GM21367 (cell line): ENCODE data around the gene CLMN.

ENCODE experiments used
- ATAC-seq: cut with Tn5 transposase; IDR thresholded peaks from one replicate; pipeline ENCODE4 v1.9.1; 2021; ENCODE audit not compliant: unreplicated experiment

CLMN gene

DNA sequence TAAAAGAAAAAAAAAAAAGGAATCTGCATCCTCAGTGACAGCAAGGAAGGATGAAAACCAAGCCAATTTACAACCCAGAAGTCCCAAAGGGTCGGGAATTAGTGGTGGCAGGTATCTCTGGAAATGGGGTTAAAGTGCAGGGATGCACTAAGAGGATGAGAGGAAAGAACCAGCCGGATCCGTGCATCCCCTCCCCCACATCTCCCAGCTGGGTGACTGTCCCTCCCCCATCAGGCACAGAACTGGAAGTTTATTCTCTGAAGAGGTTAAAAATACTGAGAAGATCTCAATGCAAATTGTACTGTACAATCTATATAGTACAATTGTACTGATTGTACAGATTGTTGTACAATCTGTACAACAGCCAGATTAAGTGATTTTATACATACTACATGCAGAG lies 15.4 kb downstream of the CLMN start:
- ATAC-seq = no peak

DNA sequence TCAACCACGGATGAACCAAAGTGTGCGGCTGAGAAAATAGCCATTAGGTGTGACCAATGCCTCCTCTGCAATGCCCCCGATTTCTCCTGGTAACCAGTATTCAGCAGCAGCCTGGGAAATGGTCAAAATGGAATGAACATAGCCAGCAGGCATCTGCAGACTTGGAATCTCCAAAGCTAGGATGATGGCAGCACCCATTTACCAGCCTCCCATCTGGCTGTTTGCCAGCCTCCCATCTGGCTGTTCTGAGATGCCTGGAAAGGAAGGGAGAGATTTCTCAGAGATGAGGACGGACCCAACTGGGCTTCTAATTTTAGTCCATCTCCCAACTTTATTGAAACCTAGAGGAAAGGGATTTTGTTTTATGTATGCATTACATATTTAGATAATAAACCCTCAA lies 16.2 kb downstream of the CLMN start:
- no peak for ATAC-seq

DNA sequence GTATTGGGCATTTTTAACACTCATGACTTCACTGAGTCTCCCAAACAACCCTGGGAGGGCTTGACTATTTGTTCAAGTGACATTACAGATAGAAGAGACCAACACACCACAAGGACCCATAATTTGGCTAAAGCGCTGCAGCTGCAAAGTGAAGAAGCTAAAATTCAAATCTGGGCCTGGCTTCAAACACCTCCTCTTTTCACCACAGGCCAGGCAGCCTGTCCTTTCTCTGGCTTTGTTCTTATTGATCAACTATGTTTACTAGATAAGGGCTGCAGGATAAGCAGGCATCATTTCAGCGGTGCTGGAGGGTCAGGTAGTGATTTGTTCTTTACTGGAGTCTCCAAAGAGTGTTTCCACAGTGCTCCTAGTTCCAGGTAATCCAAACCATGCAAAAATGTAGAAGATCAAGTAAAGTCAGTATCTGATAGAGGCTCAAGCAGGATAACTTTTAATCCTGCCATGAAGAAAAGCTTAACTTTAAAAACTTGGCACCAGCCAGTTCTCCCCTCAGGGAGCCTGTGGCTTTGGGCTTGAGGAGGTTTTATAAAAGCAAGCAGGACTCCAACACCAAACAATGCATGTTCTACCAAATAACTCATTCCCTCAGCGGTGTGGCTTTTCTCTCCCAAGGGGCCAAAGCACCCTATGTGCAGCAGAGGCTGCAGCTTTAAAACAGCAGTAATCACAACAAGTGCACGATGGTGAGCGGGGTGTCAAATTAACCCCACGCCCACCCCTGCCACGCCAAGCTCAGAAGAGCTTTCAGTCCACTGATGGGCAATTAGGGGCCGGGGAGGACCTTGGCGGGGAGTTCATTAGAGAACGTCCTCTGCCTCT lies 16.8 kb downstream of the CLMN start:
- no peak for ATAC-seq

DNA sequence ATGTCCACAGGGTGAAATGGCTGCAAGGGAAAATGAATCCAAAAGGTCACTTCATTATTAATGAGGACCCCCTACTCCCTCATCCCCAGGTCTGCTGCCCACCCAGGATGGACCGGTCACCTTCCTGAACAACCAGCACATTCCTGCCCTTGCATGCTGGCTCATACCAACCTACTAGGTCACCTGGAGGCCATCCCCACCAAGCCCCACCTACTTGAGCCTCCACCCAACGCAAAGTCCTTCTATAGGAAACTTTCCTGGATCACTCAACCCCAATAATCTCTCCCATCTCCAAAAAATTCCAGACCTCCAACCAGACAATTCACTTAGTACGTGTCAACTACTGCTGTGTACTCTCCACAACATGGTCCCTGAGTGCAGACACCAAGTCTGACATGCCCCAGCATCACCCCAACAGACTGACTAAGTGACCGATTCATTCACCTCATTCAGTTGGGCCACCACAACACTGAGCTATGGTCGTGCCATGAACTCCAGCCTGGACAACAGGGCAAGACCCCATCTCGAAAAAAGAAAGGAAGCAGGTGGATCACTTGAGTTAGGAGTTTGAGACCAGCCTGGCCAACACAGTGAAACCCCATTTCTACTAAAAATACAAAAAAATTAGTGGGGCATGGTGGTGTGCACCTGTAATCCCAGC lies 18.1 kb downstream of the CLMN start:
- ATAC-seq = no peak

DNA sequence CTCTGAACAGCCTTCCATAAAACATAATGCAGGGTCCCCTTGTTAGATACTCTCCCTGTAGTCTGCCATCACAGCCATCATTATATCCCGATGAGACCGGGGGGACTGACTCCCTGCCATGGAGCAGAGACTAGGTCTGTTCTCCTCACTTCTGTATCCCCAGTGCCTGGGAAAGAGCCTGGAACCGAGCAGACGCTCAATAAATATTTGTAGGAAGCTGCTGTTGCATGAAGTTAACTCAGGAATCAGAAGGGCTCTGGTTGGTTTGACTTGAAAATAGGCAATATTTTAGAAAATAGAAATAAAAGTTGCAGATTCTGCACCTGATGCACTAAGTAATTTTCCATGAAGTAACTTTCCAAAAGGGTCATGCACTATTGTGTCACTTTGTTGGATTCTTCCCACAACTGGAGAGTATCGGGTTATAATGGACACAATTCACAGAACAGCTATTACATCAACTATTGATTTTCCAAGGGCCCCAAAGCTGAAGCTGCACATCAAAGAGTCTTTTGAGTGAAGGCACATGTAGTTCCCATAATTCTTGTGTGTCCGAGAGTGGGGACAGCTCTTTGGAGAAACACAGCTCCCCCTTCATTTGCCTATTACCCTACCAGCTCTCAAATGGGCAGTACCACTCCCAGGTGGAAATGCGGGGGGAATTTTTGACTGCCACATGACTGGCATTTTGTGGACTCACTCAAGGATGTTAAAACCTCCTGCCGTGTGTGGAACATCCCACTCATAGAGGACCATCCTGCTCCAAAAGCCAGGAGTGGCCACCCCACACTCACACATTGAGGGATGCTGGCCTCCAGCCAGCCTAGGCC lies 18.8 kb downstream of the CLMN start:
- ATAC-seq = no peak

DNA sequence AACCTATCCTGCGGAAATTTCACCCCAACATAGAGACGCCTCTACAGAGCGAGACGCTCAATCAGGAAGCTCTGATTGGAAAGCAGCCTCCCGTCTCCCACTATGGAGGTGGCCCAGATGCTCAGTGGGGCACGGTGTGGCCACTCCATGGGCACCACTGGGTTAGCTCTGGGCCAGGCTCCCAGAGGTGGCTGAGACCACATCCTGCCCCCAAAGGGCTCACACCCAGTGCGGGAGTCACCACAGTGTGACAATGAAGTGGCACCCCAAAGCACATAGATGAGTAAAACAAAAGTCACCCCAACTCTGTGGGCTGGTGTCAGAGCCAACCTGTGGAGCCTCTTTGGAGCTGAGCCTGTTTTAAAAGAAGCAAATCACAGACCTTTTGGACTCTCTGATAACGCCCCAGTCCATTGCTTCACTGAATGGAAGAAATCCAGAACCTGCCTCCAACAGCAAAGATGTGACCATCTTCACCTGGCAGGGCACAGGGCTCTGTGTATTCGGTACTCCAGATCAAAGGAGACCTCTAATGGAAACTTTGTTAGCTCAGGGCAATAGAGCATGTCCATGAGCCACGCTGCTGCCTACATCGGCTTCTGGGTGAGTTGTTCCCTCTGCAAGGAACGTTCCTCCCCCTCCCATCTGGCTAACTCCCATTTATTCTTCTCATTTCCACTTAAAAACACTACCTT lies 19.6 kb downstream of the CLMN start:
- no peak for ATAC-seq

DNA sequence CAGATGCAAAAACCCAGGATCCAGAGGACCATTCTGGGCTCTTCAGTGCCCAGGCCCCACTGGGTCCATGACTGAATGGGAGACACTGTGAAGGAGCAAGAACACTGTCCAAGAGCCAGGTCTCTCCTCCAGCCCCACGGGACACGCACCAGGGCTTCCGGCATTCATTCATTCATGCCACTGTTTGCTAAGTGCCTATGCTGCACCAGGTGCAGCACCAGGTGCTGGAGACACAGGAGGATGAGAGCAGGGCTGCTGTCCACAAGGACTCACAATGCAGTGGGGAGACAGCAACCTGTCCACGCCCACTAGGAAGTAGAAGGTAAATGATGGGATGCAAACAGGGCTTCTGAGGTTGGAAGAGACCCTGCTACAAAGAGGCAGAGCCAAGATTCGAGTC lies 20.4 kb downstream of the CLMN start:
- no peak for ATAC-seq

DNA sequence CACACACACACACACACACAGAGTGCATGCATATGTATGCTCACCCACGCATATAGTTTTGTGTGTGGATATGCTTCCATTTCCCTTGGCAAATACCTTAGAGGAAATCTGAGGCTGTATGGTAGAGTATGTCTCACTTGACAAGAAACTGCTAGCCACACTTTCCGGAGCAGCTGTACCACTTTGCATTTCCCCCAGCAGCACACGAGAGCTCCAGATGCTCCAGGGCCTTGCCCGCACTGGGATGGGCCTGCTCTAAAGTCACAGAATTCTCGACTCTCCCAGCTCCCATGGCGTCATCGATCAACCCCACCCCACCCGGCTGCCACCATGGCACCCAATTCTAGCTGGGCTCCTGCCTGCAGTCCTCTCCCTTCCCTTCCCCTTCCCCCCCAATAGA lies 21.9 kb downstream of the CLMN start:
- no peak for ATAC-seq

DNA sequence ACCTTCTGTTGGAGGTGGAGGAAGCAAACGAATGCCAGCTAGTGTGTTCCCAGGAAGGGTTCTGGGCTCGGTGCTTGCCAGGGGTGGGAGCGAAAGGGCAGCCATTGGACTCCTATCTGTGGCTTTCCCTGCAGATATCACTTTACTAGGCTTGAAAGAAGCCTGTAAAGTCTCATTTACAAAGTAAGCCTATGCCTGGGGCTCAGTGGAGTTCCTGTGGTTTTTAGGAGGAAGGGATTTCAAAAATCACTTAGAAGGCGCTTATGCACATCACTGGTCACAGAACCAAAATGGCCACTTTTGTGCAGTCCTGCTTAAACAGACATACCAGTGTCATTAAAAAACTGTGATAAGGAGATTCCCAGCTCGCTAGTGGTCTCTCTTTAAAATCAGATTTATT lies 22.7 kb downstream of the CLMN start:
- no peak for ATAC-seq

DNA sequence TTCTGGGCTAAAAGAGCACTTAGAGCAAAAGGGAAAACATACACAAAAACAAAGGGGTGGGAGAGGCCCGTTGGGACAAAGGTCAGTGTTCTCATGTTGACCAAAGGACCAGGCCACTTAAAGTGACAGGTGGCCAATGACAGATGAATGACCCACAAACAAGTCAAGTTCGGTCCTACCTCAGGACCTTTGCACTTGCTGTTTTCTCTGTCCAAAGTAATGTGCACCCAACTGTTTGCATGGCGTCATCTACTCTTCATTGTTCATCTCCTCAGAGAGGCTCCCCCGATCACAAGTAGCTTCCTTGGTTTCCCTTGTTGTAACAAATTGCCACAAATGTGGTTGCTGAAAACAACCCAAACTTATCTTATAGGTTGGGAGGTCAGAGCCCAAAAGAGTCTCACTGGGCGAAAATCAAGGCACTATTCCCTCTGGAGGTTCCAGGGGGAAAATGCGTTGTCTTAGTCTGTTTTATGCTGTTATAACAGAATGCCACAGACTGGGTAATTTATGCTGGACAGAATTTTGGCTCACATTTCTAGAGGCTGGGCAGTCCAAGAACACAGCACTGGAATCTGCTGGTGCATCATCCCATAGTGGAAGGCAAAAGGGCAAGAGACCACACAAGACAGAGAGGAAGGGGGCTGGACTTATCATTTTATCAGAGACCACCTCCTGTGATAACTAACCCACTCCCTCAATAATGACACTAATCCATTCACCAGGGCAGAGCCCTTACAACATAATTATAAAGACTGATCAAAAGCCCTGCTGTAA lies 23.9 kb downstream of the CLMN start:
- ATAC-seq = no peak

DNA sequence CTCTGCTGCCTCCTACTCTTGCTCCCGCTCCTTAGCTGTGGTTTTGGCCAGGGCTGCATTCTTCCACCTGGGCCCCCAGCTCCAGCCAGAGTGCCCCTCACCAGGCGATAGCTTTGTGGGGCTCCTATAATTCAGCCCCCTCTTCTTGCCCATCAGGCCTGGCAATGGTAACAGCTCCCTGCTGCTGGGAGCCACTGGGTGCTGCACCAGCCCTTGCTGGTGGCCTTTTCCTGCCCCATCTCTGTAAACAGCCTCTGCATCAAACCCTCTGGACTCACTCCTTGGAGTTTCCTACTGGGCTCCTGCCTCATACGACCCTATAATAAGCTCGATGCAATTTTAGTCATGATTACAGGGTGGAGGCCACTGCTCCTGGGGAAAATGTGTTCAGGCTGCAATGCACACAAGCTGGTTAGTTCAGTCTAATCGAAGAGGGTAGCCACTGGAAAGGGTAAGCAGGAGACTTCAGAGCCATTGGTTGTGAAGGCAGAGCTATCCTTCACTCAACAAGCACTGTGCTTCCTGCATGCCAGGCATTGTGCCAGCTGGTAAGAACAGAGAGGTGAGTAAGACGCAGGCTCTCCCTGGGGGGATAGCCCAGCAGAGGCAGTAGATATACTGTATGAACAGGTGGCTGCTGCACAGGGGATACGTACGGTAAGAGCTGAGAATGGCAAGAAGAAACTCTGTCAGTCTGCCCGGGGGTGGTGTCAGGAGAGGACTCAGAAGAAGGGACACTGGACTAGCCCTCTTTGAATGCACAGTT lies 24.7 kb downstream of the CLMN start:
- ATAC-seq = no peak

DNA sequence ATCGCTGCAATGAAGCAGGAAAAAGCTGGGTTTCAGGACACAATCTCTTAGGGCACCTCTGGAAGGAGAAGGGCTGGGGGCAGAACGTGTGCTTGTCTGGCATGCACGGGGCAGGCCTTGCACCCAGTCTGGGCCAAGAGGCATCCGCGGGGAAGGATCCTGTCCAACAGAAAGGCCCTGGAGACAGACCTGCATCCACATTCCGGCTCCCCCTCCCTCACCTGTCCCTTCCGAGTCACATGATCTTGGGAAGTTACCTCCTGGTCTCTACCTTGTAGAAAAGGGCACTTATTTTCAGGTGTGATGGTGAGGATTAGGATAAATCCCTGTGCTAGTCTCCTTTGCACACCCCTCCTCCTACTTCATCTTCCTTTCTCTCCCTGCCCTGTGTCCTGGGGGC lies 25.4 kb downstream of the CLMN start:
- no peak for ATAC-seq

DNA sequence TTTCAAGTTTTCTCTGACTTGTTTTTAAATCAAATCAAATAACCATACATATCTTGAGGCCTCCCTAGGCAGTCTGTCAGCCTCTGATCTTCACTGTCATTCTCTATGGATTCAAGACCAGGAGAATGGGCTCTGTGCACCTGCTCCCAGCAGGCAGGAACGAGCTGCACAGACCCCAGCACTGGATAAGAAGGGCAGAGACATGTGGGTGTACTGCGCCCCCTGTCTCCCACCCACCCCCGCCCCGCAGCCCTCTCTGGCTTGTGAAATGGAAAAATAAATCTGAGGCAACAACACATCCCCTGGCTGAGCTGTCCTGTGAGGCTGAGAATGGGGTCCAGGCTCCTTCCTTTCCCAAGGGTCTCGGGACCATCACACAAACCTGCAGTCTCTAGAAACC lies 26.3 kb downstream of the CLMN start:
- ATAC-seq = no peak

DNA sequence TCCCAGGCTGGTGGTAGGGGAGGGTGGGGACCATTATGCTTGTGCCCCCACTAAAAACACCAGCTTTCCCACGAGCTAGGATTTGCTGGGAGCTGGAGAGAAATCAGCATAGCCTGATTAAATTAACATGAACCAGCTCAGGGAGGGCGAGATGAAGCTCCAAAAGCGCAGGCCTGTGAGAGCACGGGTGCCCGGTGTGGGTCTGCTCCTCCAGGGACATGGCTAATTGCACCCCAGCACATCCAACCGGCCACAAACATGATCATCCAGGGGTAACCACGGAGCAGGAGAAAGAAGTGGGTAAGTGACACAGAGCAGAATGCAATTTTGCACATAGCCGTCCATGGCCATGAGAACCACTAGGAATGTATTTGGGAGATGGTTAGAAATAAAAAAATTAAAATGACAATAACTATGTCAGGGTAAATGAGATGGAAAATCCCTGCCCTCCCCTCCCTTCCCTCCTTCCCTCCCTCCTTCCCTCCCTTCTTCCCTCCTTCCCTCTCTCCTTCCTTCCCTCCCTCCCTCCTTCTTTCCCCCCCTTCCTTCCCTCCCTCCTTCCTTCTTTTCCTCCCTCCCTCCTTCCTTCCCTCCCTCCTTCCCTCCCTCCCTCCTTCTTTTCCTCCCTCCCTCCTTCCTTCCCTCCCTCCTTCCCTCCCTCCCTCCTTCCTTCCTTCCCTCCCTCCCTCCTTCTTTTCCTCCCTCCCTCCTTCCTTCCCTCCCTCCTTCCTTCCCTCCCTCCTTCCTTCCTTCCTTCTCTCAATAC lies 26.9 kb downstream of the CLMN start:
- ATAC-seq = no peak

DNA sequence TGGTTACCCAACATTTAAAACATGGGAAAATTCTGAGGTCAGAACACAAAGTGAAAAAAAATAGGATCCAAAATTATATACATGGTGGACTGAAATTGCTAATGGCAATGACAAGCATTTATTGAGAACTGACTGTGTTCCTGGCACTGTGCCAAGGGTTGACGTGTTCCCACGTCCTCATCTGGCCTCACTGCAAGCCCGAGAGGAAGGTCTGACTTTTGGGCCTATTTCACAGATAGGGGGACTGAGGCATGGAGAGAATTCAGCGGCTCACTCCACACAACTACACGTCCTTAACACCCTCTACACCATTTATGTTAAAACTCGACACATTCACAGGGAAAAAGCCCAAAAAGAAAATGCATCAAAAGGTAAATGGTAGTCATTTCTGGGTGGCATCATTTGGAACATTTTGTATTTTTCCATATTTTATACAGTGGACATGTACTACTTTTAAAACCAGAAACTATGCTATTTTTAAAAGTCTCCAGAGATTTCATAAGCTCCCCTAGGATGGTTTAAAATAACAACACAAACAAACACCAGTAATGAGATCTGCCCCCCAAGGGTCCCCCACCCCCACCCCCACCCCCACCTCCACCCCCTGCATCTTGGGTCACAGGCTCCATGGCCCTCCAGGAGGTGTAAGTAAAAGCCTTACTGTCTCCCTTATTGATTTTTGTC lies 27.7 kb downstream of the CLMN start:
- ATAC-seq = no peak

DNA sequence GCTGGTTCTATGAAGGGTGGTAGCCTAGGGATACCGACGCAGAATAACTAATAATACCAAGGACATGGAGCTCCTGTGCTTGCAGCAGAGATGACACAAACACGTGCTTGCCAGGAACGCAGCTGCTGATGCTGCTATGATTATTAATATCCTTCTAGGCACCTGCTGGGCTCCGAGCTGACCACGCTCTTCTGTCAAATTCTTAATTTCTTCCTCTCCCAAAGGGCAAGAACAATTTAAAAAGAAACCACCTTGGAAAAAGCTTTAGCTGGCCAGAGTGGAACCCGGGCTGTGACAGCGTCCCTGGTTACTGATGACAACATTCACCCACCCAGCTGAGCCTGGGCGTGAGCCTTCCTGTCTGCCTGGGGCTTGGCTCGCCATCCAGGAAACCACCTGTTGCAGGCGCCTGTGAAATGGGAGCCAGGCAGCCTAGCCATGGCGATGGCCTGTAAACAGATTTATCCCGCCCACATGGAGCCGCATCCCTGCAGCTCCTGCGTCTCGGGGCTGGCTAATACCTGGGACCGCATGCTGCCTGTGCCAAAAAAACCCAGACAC lies 28.8 kb downstream of the CLMN start:
- no peak for ATAC-seq

DNA sequence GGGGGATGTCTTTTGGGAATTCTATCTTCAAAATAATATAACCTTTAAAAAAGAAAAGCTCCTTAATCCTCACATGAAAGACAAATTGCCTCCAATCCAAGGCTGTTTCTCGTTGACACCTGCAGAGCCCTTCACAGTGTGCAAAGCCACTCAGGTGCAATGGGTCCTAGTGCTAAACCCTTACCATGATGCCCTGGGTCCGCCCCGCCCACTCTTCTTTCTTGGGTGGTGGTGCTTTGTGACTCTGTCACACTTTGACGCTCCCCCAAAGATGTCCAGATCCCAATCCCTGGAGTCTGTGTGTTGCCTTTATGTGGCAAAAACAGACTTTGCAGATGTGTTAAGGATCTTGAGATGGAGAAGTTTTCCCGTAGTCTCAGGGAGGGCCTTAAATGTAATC lies 29.7 kb downstream of the CLMN start:
- ATAC-seq = no peak
